Activated naive CD8-positive, alpha-beta T cell treated with anti-CD3 and anti-CD28 coated beads for 36 hours (primary cell): ENCODE data around the gene FBXL5. TPM values are rescaled to one million over a fixed set of nuclear protein-coding genes. Genes with fewer than 3 reads are reported as not detected.

ENCODE experiments used
- DNase-seq: peaks from one replicate; pipeline ENCODE4 v3.0.0; 2021
- H3K27ac Mint-ChIP-seq: one replicate; pipeline ENCODE4 v1.8.0; 2022; ENCODE audit warnings: mild to moderate bottlenecking, moderate library complexity, mixed read lengths
- H3K27me3 Mint-ChIP-seq: one replicate; pipeline ENCODE4 v1.8.0; 2022; ENCODE audit warnings: mild to moderate bottlenecking, mixed read lengths
- H3K36me3 Mint-ChIP-seq: one replicate; pipeline ENCODE4 v1.8.0; 2021; ENCODE audit warnings: mild to moderate bottlenecking, mixed read lengths
- H3K4me1 Mint-ChIP-seq: one replicate; pipeline ENCODE4 v1.8.0; 2021; ENCODE audit warnings: mixed read lengths
- H3K4me3 Mint-ChIP-seq: one replicate; pipeline ENCODE4 v1.8.0; 2022; ENCODE audit warnings: mild to moderate bottlenecking, moderate library complexity, mixed read lengths
- H3K9me3 Mint-ChIP-seq: one replicate; pipeline ENCODE4 v1.8.0; 2022; ENCODE audit warnings: mixed read lengths
- total RNA-seq, 2 experiments: library from RNA; stranded (reverse); gene quantifications; one replicate each; pipeline ENCODE4 v1.2.3, GENCODE V29; 2021

The FBXL5 gene
- total RNA-seq, 2 experiments from 2014 or later, result 30.3 to 31.0 TPM

GRCh38 chr4:15584785-15585184 is 70.4 kb downstream of the FBXL5 start:
- Mint-ChIP-seq H3K4me3 (no peak overlapping the region), H3K4me1 (peaks cover 2% of the 10 kb centered on the region), H3K27ac (no peak overlapping the region), H3K27me3 (no peaks in the 10 kb centered on the region), H3K36me3 (peaks cover 9% of the 10 kb centered on the region), H3K9me3 (no peaks in the 10 kb centered on the region)
- DNase-seq, result no peak

- Mint-ChIP-seq H3K27me3 (no peaks in the 10 kb centered on the region), H3K27ac (no peak overlapping the region), H3K9me3 (no peaks in the 10 kb centered on the region), H3K4me3 (no peak overlapping the region), H3K36me3 (peaks cover 2% of the 10 kb centered on the region), H3K4me1 (peaks cover 2% of the 10 kb centered on the region)
- DNase-seq, result no peak
Measured at GRCh38 chr4:15577508-15577907, 77.6 kb downstream of the FBXL5 start.

- H3K27ac Mint-ChIP-seq, result no peak overlapping the region
- no peak overlapping the region for H3K4me3 Mint-ChIP-seq
- DNase-seq, result no peak
- no peaks in the 10 kb centered on the region for H3K4me1 Mint-ChIP-seq
- no peaks in the 10 kb centered on the region for H3K9me3 Mint-ChIP-seq
- H3K27me3 Mint-ChIP-seq, result no peaks in the 10 kb centered on the region
- H3K36me3 Mint-ChIP-seq, result no peaks in the 10 kb centered on the region
Measured at GRCh38 chr4:15575966-15576365, 79.2 kb downstream of the FBXL5 start.

- Mint-ChIP-seq H3K27me3 (no peaks in the 10 kb centered on the region), H3K27ac (no peak overlapping the region), H3K4me3 (no peak overlapping the region), H3K36me3 (peaks cover 18% of the 10 kb centered on the region), H3K4me1 (no peaks in the 10 kb centered on the region), H3K9me3 (no peaks in the 10 kb centered on the region)
- no peak for DNase-seq
Measured at GRCh38 chr4:15569746-15570145, 85.4 kb downstream of the FBXL5 start.

- Mint-ChIP-seq H3K9me3 (no peaks in the 10 kb centered on the region), H3K27me3 (no peaks in the 10 kb centered on the region), H3K4me1 (no peaks in the 10 kb centered on the region), H3K36me3 (peaks cover 18% of the 10 kb centered on the region), H3K4me3 (no peak overlapping the region), H3K27ac (no peak overlapping the region)
- DNase-seq, result no peak
Measured at GRCh38 chr4:15568821-15569220, 86.3 kb downstream of the FBXL5 start.

GRCh38 chr4:15563871-15564270 is 91.3 kb downstream of the FBXL5 start:
- Mint-ChIP-seq H3K4me3 (no peak overlapping the region), H3K27ac (no peak overlapping the region), H3K27me3 (no peaks in the 10 kb centered on the region), H3K9me3 (no peaks in the 10 kb centered on the region), H3K36me3 (peaks cover 16% of the 10 kb centered on the region), H3K4me1 (no peaks in the 10 kb centered on the region)
- DNase-seq, result no peak

- no peaks in the 10 kb centered on the region for H3K4me1 Mint-ChIP-seq
- no peaks in the 10 kb centered on the region for H3K27me3 Mint-ChIP-seq
Measured at GRCh38 chr4:15562623-15563022, 92.5 kb downstream of the FBXL5 start.

GRCh38 chr4:15562114-15562513 is 93.0 kb downstream of the FBXL5 start:
- DNase-seq, result no peak
- Mint-ChIP-seq H3K4me1 (no peaks in the 10 kb centered on the region), H3K36me3 (peaks cover 14% of the 10 kb centered on the region), H3K4me3 (no peak overlapping the region), H3K27ac (no peak overlapping the region), H3K9me3 (no peaks in the 10 kb centered on the region), H3K27me3 (no peaks in the 10 kb centered on the region)

More at GRCh38 chr4:15562623-15563022, 92.5 kb downstream of the FBXL5 start:
- Mint-ChIP-seq H3K9me3 (no peaks in the 10 kb centered on the region), H3K4me3 (no peak overlapping the region), H3K27ac (no peak overlapping the region), H3K36me3 (peaks cover 16% of the 10 kb centered on the region)
- no peak for DNase-seq

GRCh38 chr4:15558561-15558960 is 96.6 kb downstream of the FBXL5 start:
- no peak overlapping the region for H3K27ac Mint-ChIP-seq
- H3K4me3 Mint-ChIP-seq, result no peak overlapping the region
- H3K4me1 Mint-ChIP-seq, result no peaks in the 10 kb centered on the region
- H3K27me3 Mint-ChIP-seq, result no peaks in the 10 kb centered on the region
- peaks cover 4% of the 10 kb centered on the region for H3K36me3 Mint-ChIP-seq
- no peak for DNase-seq
- H3K9me3 Mint-ChIP-seq, result no peaks in the 10 kb centered on the region

GRCh38 chr4:15557786-15558550 is 97.2 kb downstream of the FBXL5 start:
- no peak overlapping the region for H3K4me3 Mint-ChIP-seq
- H3K36me3 Mint-ChIP-seq, result peaks cover 4% of the 10 kb centered on the region
- no peaks in the 10 kb centered on the region for H3K4me1 Mint-ChIP-seq
- H3K9me3 Mint-ChIP-seq, result no peaks in the 10 kb centered on the region
- H3K27ac Mint-ChIP-seq, result no peak overlapping the region
- no peaks in the 10 kb centered on the region for H3K27me3 Mint-ChIP-seq
- DNase-seq, result no peak

- no peak for DNase-seq
- no peak overlapping the region for H3K27ac Mint-ChIP-seq
- H3K9me3 Mint-ChIP-seq, result no peaks in the 10 kb centered on the region
- H3K4me1 Mint-ChIP-seq, result no peaks in the 10 kb centered on the region
- H3K4me3 Mint-ChIP-seq, result no peak overlapping the region
- peaks cover 2% of the 10 kb centered on the region for H3K36me3 Mint-ChIP-seq
- no peaks in the 10 kb centered on the region for H3K27me3 Mint-ChIP-seq
Measured at GRCh38 chr4:15556511-15557092, 98.6 kb downstream of the FBXL5 start.

Other genes starting within 250 kb of the FBXL5 start
- not detected for gene C1QTNF7, start 227.3 kb downstream of the FBXL5 start, total RNA-seq
- not detected for gene CC2D2A, start 185.5 kb downstream of the FBXL5 start, total RNA-seq
- 10 to 100 TPM; 13.1 to 15.0 TPM for gene FAM200B, start 26.5 kb upstream of the FBXL5 start, total RNA-seq
- under 1 TPM; 0.38 to 0.54 TPM for gene BST1, start 47.7 kb upstream of the FBXL5 start, total RNA-seq
- gene CD38, start 123.0 kb upstream of the FBXL5 start, total RNA-seq, result 10 to 100 TPM; 40.3 to 42.1 TPM